GM13976 (cell line): ENCODE measurements around the gene TSPAN15.

Experiments
- DNase-seq: peaks from one replicate; pipeline ENCODE4 v3.0.0; 2012; ENCODE audit warnings: low spot score
- CTCF ChIP-seq: IDR thresholded peaks from 2 replicates; pipeline ENCODE4 v1.5.1; 2012; ENCODE audit warnings: borderline replicate concordance, mild to moderate bottlenecking; ENCODE audit not compliant: insufficient read depth; ENCODE audit errors: extremely low read depth, missing control alignments, control extremely low read depth
- in situ Hi-C: fragments of 300-500 bp; cut with MboI; formaldehyde crosslinking; loops from one replicate; pipeline ENCODE4 v1.12.0; 2022; ENCODE audit warnings: low sequenced_read_pairs, mixed read lengths, inconsistent platforms; ENCODE audit not compliant: unreplicated experiment

TSPAN15 gene

DNA sequence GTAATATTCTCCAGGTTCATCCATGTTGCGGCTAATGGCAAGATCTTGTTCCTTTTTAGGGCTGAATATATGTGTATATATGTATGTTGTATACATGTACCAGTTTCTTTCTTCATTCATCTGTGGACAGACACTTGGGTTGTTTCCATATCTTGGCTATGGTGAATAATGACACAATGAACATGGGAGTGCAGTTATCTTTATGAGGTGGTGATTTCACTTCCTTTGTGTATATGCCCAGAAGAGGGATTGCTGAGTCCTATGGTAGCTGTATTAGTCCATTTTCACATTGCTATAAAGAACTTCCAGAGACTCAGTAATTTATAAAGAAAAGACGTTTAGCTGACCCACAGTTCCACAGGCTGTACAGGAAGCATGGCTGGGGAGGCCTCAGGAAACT, 17.1 kb upstream of the TSPAN15 start:
- DNase-seq = no peak
- in situ Hi-C loops = no loop called here

GRCh38 chr10:69434926-69435325, 16.3 kb upstream of the TSPAN15 start:
- no peak for TF ChIP-seq CTCF
- in situ Hi-C loops = no loop called here
- no peak for DNase-seq

More for the DNA sequence above, 17.1 kb upstream of the TSPAN15 start:
- no peak for TF ChIP-seq CTCF

DNA sequence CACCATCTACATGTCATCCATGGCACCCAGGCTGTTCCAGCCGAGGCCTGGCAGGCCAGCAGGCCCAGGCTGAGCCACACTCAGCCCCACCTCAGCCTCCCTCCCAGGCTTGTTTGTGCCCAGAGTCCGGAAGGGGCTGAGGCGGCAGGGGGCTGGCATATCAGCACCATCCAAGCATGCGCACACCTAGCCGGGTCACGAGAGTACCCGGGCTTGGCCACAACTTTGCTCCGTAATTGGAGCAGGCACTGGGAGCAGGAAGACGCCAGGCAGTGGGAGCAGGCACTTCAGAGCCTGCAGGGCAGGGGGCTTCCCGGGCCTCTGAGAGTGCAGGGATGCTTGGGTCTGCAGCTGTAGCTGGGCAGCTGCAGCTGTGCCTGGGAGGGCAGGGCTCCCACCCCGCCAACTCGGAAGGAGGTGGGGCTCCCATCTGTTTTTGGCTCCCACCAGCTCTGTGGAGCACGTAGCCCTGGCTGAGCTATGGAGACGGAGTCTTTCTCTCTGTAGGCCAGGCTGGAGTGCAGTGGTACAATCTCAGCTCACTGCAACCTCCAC, 15.2 kb upstream of the TSPAN15 start:
- in situ Hi-C loops = no loop called here
- DNase-seq = no peak
- TF ChIP-seq CTCF = no peak

DNA sequence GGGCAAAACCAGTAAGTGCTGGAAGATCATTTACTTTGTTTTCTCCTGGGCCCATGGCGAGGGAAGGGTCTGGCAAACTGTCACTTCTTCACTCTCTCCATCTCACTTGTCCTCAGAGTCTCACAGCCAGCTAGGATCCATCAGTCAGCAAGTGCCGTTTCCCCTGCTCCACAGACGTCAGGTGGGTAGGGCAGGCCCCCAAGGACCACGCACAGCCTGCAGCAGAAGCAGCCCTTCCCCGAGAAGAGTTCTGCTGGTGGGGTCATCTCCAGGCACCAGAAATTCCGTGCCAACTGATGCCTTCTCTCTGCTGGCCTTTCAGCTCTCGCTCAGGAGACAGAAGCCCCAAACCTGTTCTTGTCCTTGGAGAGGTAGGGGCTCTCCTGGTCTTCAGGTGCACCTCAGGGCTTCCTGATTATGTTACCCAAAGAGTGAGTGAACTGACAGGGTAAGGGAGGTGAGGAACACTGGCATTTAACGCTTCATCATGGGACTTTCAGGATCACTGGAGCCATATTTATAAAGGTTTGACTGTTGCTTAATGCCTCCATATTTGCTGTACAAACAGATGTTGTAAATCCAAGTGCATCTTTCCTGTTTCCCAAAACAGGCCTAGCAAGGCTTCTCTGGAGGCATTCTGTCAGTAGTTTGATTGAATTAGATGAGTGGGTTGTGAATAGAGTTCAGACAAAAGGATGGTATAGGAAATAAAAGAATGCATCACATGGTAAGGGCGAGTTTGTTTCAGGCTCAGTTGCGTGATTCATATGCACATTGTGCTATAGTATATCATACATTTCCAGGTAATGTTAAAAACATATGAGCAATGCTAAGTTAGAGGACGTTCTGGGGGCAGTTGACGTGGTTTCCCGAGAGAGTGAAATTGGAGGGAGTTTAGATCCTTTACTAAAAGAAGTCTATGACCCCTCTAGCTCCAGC, 13.7 kb upstream of the TSPAN15 start:
- no peak for DNase-seq
- in situ Hi-C loops = no loop called here

GRCh38 chr10:69438536-69439349, 12.5 kb upstream of the TSPAN15 start:
- no peak for DNase-seq
- in situ Hi-C loops = no loop called here
- TF ChIP-seq CTCF = no peak

More for the DNA sequence above, 13.7 kb upstream of the TSPAN15 start:
- no peak for TF ChIP-seq CTCF

DNA sequence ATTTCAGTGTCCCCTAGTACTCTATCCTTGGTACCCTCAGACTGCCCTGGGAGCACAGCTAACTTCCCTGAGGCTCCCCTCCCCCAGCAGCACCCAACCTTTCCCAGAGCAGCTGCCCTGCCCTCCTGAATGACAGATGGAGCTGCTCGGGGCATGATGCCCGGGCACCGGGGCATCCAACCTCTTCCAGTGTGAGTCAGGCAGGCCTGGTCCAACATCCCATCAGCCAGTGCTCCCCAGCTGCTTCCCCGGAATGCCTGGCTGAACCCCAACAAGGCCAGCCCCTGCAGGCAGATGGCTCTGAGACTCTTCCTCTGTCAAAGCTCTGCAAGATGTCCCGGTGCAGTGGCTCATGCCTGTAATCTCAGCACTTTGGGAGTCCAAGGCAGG, 11.9 kb upstream of the TSPAN15 start:
- in situ Hi-C loops = no loop called here
- no peak for DNase-seq
- no peak for TF ChIP-seq CTCF
